Naive thymus-derived CD8-positive, alpha-beta T cell (primary cell): Measurements from ENCODE around the gene SHROOM3. TPM values are rescaled to one million over a fixed set of nuclear protein-coding genes. Genes with fewer than 3 reads are reported as not detected.

ENCODE experiments used
- ATAC-seq, 2 donors: fragments of 150-1000 bp; cut with Tn5 transposase in 1 of 2; sonication (Bioruptor Pico), chemical (Tn5 transposase) in 1 of 2; 1 replicate in 1 of 2; 2 replicates in 1 of 2; pipeline ENCODE4 v1.10.0; 2021; ENCODE audit warnings: mild to moderate bottlenecking in 2 of 2, moderate library complexity in 2 of 2
- POLR2A ChIA-PET: fragments of 350-600 bp; sonication (Branson Sonifier 250); formaldehyde crosslinking; loops from one replicate; lab custom pipeline; 2021; ENCODE audit warnings: antibody characterized with exemption; lab: Charles Lee
- DNase-seq, 10 donors: peaks; one replicate each; pipeline versions ENCODE4 v3.0.0 to v3.0.0-alpha.2; 2020 to 2022
- H3K27ac Mint-ChIP-seq, 10 donors: one replicate each; pipeline ENCODE4 v1.8.0; 2020 to 2022; ENCODE audit warnings: mild to moderate bottlenecking in 10 of 10, mixed read lengths in 10 of 10, moderate library complexity in 4 of 10, inconsistent platforms in 1 of 10
- H3K27me3 Mint-ChIP-seq, 5 donors: one replicate each; pipeline ENCODE4 v1.8.0; 2021 to 2022; ENCODE audit warnings: mixed read lengths in 5 of 5
- H3K36me3 Mint-ChIP-seq, 3 donors: one replicate each; pipeline ENCODE4 v1.8.0; 2020 to 2022; ENCODE audit warnings: mixed read lengths in 3 of 3, mild to moderate bottlenecking in 2 of 3, inconsistent platforms in 1 of 3
- H3K4me1 Mint-ChIP-seq, 4 donors: one replicate each; pipeline ENCODE4 v1.8.0; 2021 to 2022; ENCODE audit warnings: mixed read lengths in 4 of 4
- H3K4me3 Mint-ChIP-seq, 10 donors: one replicate each; pipeline ENCODE4 v1.8.0; 2020 to 2022; ENCODE audit warnings: mild to moderate bottlenecking in 10 of 10, mixed read lengths in 10 of 10, moderate library complexity in 6 of 10, inconsistent platforms in 1 of 10
- H3K9me3 Mint-ChIP-seq, 9 donors: one replicate each; pipeline ENCODE4 v1.8.0; 2020 to 2022; ENCODE audit warnings: mixed read lengths in 9 of 9, mild to moderate bottlenecking in 3 of 9, inconsistent platforms in 1 of 9, moderate library complexity in 1 of 9
- polyA plus RNA-seq, 3 donors: library from polyadenylated mRNA; unstranded; fragments of 300-500 nt; fragmentation: Illumina TruSeq; gene quantifications; one replicate each; pipeline ENCODE4 v1.2.3, GENCODE V29; 2021
- total RNA-seq, 8 experiments: library from RNA in 2 of 8; stranded (reverse) in 2 of 8; gene quantifications; one replicate each; pipeline ENCODE4 v1.2.3 and lab custom pipeline; 2021 to 2026

SHROOM3 gene
- total and polyA plus RNA-seq, 5 experiments from 2014 or later = not detected

GRCh38 chr4:76549765-76550164, 114.7 kb downstream of the SHROOM3 start:
- peaks cover 5 to 10% (median 9%) of the 10 kb centered on the region in 4 donors for H3K4me1 Mint-ChIP-seq
- no peak overlapping the region for H3K27ac Mint-ChIP-seq
- no peaks in the 10 kb centered on the region for H3K36me3 Mint-ChIP-seq
- ATAC-seq = no peak
- DNase-seq = no peak
- POLR2A ChIA-PET = no interaction called here
- H3K4me3 Mint-ChIP-seq = no peak overlapping the region
- H3K9me3 Mint-ChIP-seq = no peaks in the 10 kb centered on the region
- H3K27me3 Mint-ChIP-seq = peaks cover 0 to 1% (median 0%) of the 10 kb centered on the region in 5 donors

GRCh38 chr4:76550966-76551780, 116.1 kb downstream of the SHROOM3 start:
- POLR2A ChIA-PET = no interaction called here
- no peaks in the 10 kb centered on the region for H3K4me1 Mint-ChIP-seq
- DNase-seq (no peak), ATAC-seq (no peak)
- no peak overlapping the region for H3K4me3 Mint-ChIP-seq
- H3K9me3 Mint-ChIP-seq = peaks cover 0 to 1% (median 0%) of the 10 kb centered on the region in 9 donors
- peaks cover 0 to 6% (median 0%) of the 10 kb centered on the region in 5 donors for H3K27me3 Mint-ChIP-seq
- H3K27ac Mint-ChIP-seq = no peak overlapping the region
- H3K36me3 Mint-ChIP-seq = no peaks in the 10 kb centered on the region

GRCh38 chr4:76554630-76555029, 119.6 kb downstream of the SHROOM3 start:
- H3K9me3 Mint-ChIP-seq = peaks cover 0 to 5% (median 0%) of the 10 kb centered on the region in 9 donors
- no peaks in the 10 kb centered on the region for H3K36me3 Mint-ChIP-seq
- POLR2A ChIA-PET = no interaction called here
- DNase-seq (no peak), ATAC-seq (no peak)
- H3K4me3 Mint-ChIP-seq = no peak overlapping the region
- H3K4me1 Mint-ChIP-seq = no peaks in the 10 kb centered on the region
- H3K27me3 Mint-ChIP-seq = peaks cover 0 to 9% (median 6%) of the 10 kb centered on the region in 5 donors
- no peak overlapping the region for H3K27ac Mint-ChIP-seq

- no peak for ATAC-seq
- Mint-ChIP-seq H3K27ac (no peak overlapping the region), H3K4me1 (no peaks in the 10 kb centered on the region), H3K36me3 (no peaks in the 10 kb centered on the region), H3K27me3 (peaks cover 0 to 21% (median 5%) of the 10 kb centered on the region in 5 donors), H3K9me3 (peaks cover 0 to 5% (median 0%) of the 10 kb centered on the region in 9 donors), H3K4me3 (no peak overlapping the region)
- POLR2A ChIA-PET = no interaction called here
- no peak for DNase-seq
Observed at GRCh38 chr4:76556452-76556851, 121.4 kb downstream of the SHROOM3 start.

GRCh38 chr4:76558396-76559235, 123.6 kb downstream of the SHROOM3 start:
- no peak overlapping the region for H3K27ac Mint-ChIP-seq
- POLR2A ChIA-PET = no interaction called here
- H3K4me1 Mint-ChIP-seq = no peaks in the 10 kb centered on the region
- H3K4me3 Mint-ChIP-seq = no peak overlapping the region
- peaks cover 0 to 21% (median 4%) of the 10 kb centered on the region in 5 donors for H3K27me3 Mint-ChIP-seq
- ATAC-seq (no peak), DNase-seq (no peak)
- H3K36me3 Mint-ChIP-seq = no peaks in the 10 kb centered on the region
- peaks cover 0 to 5% (median 0%) of the 10 kb centered on the region in 9 donors for H3K9me3 Mint-ChIP-seq

- POLR2A ChIA-PET = no interaction called here
- no peak overlapping the region for H3K27ac Mint-ChIP-seq
Observed at GRCh38 chr4:76559236-76560071, 124.4 kb downstream of the SHROOM3 start.

GRCh38 chr4:76562161-76562560, 127.1 kb downstream of the SHROOM3 start:
- no peaks in the 10 kb centered on the region for H3K9me3 Mint-ChIP-seq
- H3K4me1 Mint-ChIP-seq = no peaks in the 10 kb centered on the region
- DNase-seq (no peak), ATAC-seq (no peak)
- H3K4me3 Mint-ChIP-seq = no peak overlapping the region
- H3K27ac Mint-ChIP-seq = no peak overlapping the region
- H3K36me3 Mint-ChIP-seq = no peaks in the 10 kb centered on the region
- peaks cover 0 to 21% (median 0%) of the 10 kb centered on the region in 5 donors for H3K27me3 Mint-ChIP-seq
- POLR2A ChIA-PET = no interaction called here

More at GRCh38 chr4:76559236-76560071, 124.4 kb downstream of the SHROOM3 start:
- Mint-ChIP-seq H3K36me3 (no peaks in the 10 kb centered on the region), H3K9me3 (peaks cover 0 to 5% (median 0%) of the 10 kb centered on the region in 9 donors), H3K4me1 (no peaks in the 10 kb centered on the region), H3K27me3 (peaks cover 0 to 21% (median 4%) of the 10 kb centered on the region in 5 donors), H3K4me3 (no peak overlapping the region)
- ATAC-seq = no peak
- DNase-seq = no peak

- Mint-ChIP-seq H3K4me3 (no peak overlapping the region), H3K27ac (no peak overlapping the region), H3K4me1 (no peaks in the 10 kb centered on the region), H3K36me3 (no peaks in the 10 kb centered on the region), H3K9me3 (no peaks in the 10 kb centered on the region), H3K27me3 (peaks cover 0 to 21% (median 2%) of the 10 kb centered on the region in 5 donors)
- POLR2A ChIA-PET = no interaction called here
- ATAC-seq (no peak), DNase-seq (no peak)
Observed at GRCh38 chr4:76562836-76563453, 127.9 kb downstream of the SHROOM3 start.

GRCh38 chr4:76563454-76564122, 128.6 kb downstream of the SHROOM3 start:
- peaks cover 0 to 21% (median 2%) of the 10 kb centered on the region in 5 donors for H3K27me3 Mint-ChIP-seq
- H3K36me3 Mint-ChIP-seq = no peaks in the 10 kb centered on the region
- no peak overlapping the region for H3K27ac Mint-ChIP-seq
- H3K4me1 Mint-ChIP-seq = no peaks in the 10 kb centered on the region
- H3K9me3 Mint-ChIP-seq = no peaks in the 10 kb centered on the region
- DNase-seq (no peak), ATAC-seq (no peak)
- POLR2A ChIA-PET = no interaction called here
- H3K4me3 Mint-ChIP-seq = no peak overlapping the region

GRCh38 chr4:76564123-76564915, 129.3 kb downstream of the SHROOM3 start:
- H3K27ac Mint-ChIP-seq = no peak overlapping the region
- H3K4me3 Mint-ChIP-seq = no peak overlapping the region
- no peaks in the 10 kb centered on the region for H3K9me3 Mint-ChIP-seq
- peaks cover 0 to 16% (median 2%) of the 10 kb centered on the region in 5 donors for H3K27me3 Mint-ChIP-seq
- DNase-seq (no peak), ATAC-seq (no peak)
- no peaks in the 10 kb centered on the region for H3K36me3 Mint-ChIP-seq
- H3K4me1 Mint-ChIP-seq = no peaks in the 10 kb centered on the region
- POLR2A ChIA-PET = no interaction called here

- Mint-ChIP-seq H3K4me3 (no peak overlapping the region), H3K4me1 (no peaks in the 10 kb centered on the region), H3K27ac (no peak overlapping the region), H3K27me3 (peaks cover 0 to 15% (median 3%) of the 10 kb centered on the region in 5 donors), H3K9me3 (no peaks in the 10 kb centered on the region), H3K36me3 (no peaks in the 10 kb centered on the region)
- ATAC-seq (no peak), DNase-seq (no peak)
- POLR2A ChIA-PET = no interaction called here
Observed at GRCh38 chr4:76568262-76568661, 133.2 kb downstream of the SHROOM3 start.
